ENCODE measurements around the gene ZNF407.

Gene ZNF407

GRCh38 chr18:74625157-74625556 lies 27.5 kb downstream of the ZNF407 start:
- H3K27ac ChIP-seq, result no peak overlapping the region
- no peak for DNase-seq (ENCODE audit: low read depth, low spot score)

- no peak overlapping the region for H3K27ac ChIP-seq
- DNase-seq (ENCODE audit: low read depth, low spot score), result no peak
Measured at GRCh38 chr18:74626049-74626874, 28.6 kb downstream of the ZNF407 start.

DNA sequence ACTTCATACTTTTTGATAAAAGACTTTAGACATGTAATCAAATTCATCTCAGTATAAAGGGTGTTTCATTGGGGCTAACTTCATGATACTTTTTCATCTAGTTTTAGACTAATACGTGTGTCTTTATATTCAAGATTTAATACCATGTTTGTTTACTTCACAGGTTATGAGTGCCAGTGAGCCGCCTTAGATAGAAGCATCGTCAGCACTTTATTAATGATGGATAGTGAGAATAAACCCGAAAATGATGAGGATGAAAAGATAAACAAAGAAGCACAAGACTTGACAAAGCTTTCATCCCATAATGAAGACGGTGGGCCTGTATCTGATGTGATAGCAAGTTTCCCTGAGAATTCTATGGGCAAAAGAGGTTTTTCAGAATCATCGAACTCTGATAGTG lies 33.1 kb downstream of the ZNF407 start:
- DNase-seq (ENCODE audit: low read depth, low spot score), result no peak
- H3K27ac ChIP-seq, result no peak overlapping the region

DNA sequence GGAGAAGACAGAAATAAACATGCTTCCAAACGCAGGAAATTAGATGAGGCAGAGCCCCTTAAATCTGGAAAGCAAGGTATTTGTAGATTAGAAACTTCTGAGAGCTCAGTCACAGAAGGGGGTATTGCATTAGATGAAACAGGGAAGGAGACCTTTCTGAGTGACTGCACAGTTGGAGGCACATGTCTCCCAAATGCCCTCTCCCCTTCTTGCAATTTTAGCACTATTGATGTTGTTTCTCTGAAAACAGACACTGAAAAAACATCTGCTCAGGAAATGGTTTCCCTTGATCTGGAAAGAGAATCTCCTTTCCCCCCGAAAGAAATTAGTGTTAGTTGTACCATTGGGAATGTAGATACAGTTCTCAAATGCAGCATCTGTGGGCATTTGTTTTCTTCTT lies 33.5 kb downstream of the ZNF407 start:
- H3K27ac ChIP-seq, result no peak overlapping the region
- DNase-seq (ENCODE audit: low read depth, low spot score), result no peak

GRCh38 chr18:74631623-74632350 lies 34.1 kb downstream of the ZNF407 start:
- DNase-seq (ENCODE audit: low read depth, low spot score), result no peak

GRCh38 chr18:74632351-74632679 lies 34.6 kb downstream of the ZNF407 start:
- DNase-seq (ENCODE audit: low read depth, low spot score), result no peak
- H3K27ac ChIP-seq, result no peak overlapping the region

More at GRCh38 chr18:74631623-74632350, 34.1 kb downstream of the ZNF407 start:
- H3K27ac ChIP-seq, result no peak overlapping the region

GRCh38 chr18:74632856-74633255 lies 35.2 kb downstream of the ZNF407 start:
- no peak overlapping the region for H3K27ac ChIP-seq
- DNase-seq (ENCODE audit: low read depth, low spot score), result no peak

DNA sequence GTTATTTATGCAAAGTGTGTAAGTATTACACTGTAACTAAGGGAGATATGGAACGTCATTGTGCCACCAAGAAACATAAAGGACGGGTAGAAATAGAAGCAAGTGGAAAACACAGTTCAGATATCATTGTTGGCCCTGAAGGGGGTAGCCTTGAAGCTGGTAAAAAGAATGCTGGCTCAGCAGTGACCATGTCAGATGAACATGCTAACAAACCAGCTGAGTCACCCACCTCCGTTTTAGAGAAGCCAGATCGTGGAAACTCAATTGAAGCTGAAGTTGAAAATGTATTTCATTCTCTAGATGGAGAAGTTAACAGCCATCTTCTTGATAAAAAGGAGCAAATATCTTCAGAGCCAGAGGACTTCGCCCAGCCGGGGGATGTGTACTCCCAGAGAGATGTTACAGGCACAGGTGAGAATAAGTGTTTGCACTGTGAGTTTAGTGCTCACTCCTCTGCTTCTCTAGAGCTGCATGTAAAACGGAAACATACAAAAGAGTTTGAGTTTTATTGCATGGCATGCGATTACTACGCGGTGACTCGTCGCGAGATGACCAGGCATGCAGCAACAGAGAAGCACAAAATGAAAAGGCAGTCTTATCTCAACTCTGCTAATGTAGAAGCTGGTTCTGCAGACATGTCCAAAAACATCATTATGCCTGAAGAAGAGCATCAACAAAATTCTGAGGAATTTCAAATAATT lies 36.1 kb downstream of the ZNF407 start:
- peak overlapping the region; percentile 35 for H3K27ac ChIP-seq

DNA sequence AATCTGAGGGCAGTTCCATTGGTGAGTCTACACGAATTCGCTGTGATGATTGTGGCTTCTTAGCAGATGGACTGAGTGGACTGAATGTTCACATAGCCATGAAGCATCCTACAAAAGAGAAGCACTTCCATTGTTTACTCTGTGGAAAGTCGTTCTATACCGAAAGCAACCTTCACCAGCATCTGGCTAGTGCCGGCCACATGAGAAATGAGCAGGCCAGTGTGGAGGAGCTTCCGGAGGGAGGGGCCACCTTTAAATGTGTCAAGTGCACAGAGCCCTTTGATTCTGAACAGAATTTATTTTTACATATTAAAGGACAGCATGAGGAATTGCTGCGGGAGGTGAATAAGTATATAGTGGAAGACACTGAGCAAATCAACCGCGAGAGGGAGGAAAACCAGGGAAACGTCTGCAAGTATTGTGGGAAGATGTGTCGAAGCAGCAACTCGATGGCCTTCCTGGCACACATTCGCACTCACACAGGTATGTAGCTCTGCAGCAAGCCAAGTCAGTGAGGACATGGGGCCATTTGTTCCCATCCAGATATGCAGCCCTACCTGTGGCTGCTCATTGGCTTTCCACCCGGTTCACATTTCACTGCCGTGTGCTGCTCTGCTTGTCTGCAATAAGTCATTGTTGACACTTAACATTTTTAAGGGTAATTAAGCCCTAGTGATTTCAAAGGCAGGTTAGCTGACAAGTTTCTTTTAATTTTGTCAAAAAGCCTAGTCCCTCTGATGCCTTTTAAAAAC lies 37.7 kb downstream of the ZNF407 start:
- H3K27ac ChIP-seq, result no peak overlapping the region

More for the DNA sequence above, 36.1 kb downstream of the ZNF407 start:
- no peak for DNase-seq (ENCODE audit: low read depth, low spot score)

DNA sequence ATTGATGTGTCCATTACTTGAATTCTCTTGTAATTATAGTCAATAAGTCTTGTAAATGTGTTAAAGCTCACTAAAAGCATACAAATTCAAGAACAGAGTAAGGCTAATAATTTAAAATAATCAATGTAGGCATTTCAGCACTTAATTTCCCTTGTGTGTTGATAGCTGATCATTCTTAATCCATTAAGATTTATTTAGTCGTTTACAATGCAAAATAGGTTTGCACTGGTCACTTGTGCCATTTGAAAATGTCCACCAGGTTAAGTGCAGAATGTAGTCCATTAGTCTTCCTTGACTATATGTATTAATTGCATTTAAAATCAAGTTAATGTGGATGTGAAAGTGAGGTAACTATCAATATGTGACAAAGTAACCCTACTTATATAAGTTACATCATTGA lies 39.4 kb downstream of the ZNF407 start:
- no peak overlapping the region for H3K27ac ChIP-seq
- DNase-seq (ENCODE audit: low read depth, low spot score), result no peak

More for the DNA sequence above, 37.7 kb downstream of the ZNF407 start:
- no peak for DNase-seq (ENCODE audit: low read depth, low spot score)

DNA sequence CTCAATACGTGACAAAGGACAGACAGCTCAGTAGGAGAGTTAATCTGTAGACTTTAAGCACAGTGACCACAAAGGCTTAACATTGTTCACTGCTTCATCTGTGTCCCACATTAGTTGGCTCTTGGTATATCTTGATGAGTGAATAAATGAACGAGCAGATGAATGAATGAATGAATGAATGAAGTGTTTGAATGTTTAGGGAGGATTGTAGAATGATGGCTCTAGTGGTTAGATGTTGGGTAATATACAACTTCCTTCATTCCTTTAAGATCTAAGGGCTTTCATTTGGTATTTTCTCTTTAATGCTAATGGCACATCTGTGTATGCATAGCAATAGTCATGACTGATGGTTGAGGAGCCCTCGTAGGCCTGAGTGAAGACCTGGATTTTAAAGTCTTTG lies 40.5 kb downstream of the ZNF407 start:
- H3K27ac ChIP-seq, result no peak overlapping the region
- no peak for DNase-seq (ENCODE audit: low read depth, low spot score)

- H3K27ac ChIP-seq, result no peak overlapping the region
- no peak for DNase-seq (ENCODE audit: low read depth, low spot score)
Measured at GRCh38 chr18:74644713-74645112, 47.0 kb downstream of the ZNF407 start.

DNA sequence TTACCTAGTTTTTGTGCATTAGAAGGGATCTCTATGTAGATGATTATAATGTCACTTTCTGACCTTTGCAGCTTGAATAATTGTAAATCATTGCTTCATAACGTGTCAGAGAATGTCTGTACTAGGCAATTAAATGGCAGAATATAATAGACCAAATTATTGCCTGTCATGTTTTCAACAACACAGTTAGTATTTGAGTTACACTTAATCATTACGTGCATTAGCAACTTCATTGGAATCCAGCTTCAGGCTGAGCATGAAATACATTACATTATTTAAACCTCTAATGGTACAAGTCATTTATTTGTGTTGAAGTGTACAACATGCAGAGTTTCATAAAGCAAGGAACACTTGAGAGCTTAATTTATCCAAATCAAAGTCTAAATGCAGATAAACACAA lies 48.0 kb downstream of the ZNF407 start:
- no peak for DNase-seq (ENCODE audit: low read depth, low spot score)
- no peak overlapping the region for H3K27ac ChIP-seq

DNA sequence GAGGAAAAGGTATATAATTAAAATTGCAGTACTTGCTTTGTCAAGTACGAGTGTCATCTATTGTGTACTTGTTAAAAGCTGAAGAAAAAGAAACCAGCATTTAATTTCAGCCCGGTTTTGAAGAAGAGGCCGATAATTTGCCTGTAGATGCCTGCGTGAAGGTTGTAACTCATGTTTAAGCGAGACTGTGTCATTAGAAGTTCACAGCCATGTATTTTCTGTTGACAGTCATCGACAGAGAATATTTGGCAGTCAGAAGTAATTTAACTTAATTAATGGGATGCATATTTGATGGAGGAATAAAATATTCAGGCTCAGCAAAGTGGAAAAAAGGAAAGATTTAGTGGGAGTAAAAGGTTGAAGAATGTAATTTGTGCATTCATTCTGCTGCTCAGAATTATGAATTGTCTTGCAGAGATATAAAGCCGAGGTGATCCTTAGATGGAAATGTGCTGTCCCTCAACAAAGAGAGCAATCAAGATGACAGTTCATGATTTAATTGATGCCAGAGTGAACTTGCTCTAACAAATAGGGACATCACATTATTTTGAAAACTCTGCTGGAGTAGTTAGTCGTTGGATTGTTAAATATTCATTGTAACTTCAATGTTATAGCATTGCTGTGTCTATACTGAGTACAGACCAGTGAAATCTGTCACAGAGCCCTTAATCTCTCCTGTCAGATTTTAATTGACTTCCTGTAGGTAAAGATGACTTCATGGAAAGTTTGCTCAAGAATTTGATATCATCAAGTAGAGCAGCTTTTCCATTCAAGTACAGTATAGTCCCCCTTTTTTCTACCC lies 53.9 kb downstream of the ZNF407 start:
- DNase-seq (ENCODE audit: low read depth, low spot score), result no peak
- H3K27ac ChIP-seq, result no peak overlapping the region

- no peak for DNase-seq (ENCODE audit: low read depth, low spot score)
- H3K27ac ChIP-seq, result no peak overlapping the region
Measured at GRCh38 chr18:74652392-74652988, 54.8 kb downstream of the ZNF407 start.

DNA sequence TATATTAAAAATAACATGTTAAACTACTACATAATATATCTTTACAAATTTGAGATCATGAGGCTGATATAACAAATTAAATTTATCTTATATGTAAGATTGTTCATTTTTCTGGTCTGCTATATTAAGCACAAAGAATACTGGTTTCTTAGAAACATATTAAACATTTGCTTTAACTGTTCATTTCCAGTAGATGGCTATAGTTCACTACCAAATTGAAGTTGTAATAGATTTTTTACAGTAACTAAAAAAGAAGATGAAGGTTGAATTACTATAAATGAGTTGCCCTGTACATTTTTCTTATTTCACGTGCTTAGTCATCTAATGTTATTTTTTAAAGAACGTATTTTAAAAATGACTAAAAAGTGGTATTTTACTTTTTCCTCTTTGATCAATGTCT lies 57.0 kb downstream of the ZNF407 start:
- H3K27ac ChIP-seq, result no peak overlapping the region
- DNase-seq (ENCODE audit: low read depth, low spot score), result no peak

GRCh38 chr18:74661008-74661407 lies 63.3 kb downstream of the ZNF407 start:
- no peak for DNase-seq (ENCODE audit: low read depth, low spot score)
- H3K27ac ChIP-seq, result no peak overlapping the region

GRCh38 chr18:74661691-74662090 lies 64.0 kb downstream of the ZNF407 start:
- no peak overlapping the region for H3K27ac ChIP-seq
- DNase-seq (ENCODE audit: low read depth, low spot score), result no peak

- DNase-seq (ENCODE audit: low read depth, low spot score), result no peak
Measured at GRCh38 chr18:74662622-74663021, 65.0 kb downstream of the ZNF407 start.

More at GRCh38 chr18:74662622-74663021, 65.0 kb downstream of the ZNF407 start:
- no peak overlapping the region for H3K27ac ChIP-seq
